B cell (primary cell): ENCODE results near the gene ACTR6.

Experiments
- CTCF ChIP-seq: fragments of 200-600 bp; IDR thresholded peaks from one replicate; pipeline ENCODE4 v1.8.0; 2022; ENCODE audit warnings: antibody characterized with exemption, mild to moderate bottlenecking
- EZH2 ChIP-seq: IDR thresholded peaks from 2 replicates; pipeline ENCODE4 v1.6.1; 2012; ENCODE audit warnings: borderline replicate concordance, low read depth, mild to moderate bottlenecking, moderate library complexity, low read length; ENCODE audit not compliant: insufficient read depth, poor library complexity, severe bottlenecking

DNA sequence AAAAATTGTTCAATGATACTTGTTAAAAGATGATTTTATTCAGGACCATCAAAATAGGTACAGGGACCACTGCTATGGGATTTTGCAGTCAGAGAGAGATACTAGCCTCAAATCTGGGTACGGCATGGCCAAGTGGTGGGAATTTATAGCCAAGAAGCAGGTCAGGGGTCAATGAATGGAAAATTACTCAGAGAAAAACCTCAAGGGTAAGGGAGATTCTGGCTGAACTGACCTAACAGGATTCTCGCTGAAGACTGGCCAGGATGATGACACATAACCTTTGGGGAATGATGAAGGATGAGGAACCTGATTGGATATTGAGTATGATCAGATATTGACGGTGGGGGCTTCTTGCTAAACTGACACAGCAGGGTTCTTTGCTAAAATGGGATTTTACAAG is 33.6 kb downstream of the ACTR6 start:
- no peak for TF ChIP-seq CTCF
- TF ChIP-seq EZH2, result no peak
